ENCODE data around the gene TMEM33.

GRCh38 chr4:41887821-41888686 is 47.2 kb upstream of the TMEM33 start:
- TF ChIP-seq REST (IDR thresholded peaks at IDR 0.05; ENCODE audit: insufficient read depth in 1 of 2, low read depth in 2 of 2, low read length in 2 of 2) (no peak), FOXP2 (optimal IDR thresholded peaks at IDR 0.05; ENCODE audit: borderline replicate concordance, extremely low read depth, extremely low read length, insufficient read depth) (no peak), POLR2AphosphoS5 (IDR thresholded peaks at IDR 0.05; ENCODE audit: low read depth, low read length) (no peak)
